HepG2 (cell line): ENCODE measurements around the gene MCFD2. TPM values are rescaled to one million over a fixed set of nuclear protein-coding genes. Genes with fewer than 3 reads are reported as not detected.
A peak's percentile ranks its signal among the peaks of the same experiment; 100 is the strongest.

ENCODE experiments used
- ATAC-seq: fragments of 200-7000 bp; cut with Tn5 transposase; 3 replicates; pipeline ENCODE4 v1.9.1; 2020; ENCODE audit warnings: mild to moderate bottlenecking, moderate library complexity
- BruUV-seq: library from RNA; stranded (reverse); fragments of 400-500 nt; replicated peaks from 2 replicates; lab custom pipeline; 2021; lab: Mats Ljungman, UMichigan
- CTCF ChIA-PET: fragments of 300-600 bp; formaldehyde crosslinking; extraction: SDS; loops from one replicate; lab custom pipeline; 2021; ENCODE audit warnings: low total read pairs, inconsistent platforms, low intra/inter-chr PET ratio; lab: Yijun Ruan, JAX
- POLR2A ChIA-PET: fragments of 350-600 bp; sonication (Branson Sonifier 250); formaldehyde crosslinking; loops from one replicate; lab custom pipeline; 2020; ENCODE audit warnings: antibody characterized with exemption, inconsistent platforms; lab: Yijun Ruan, JAX
- DNase-seq: peaks from one replicate; pipeline ENCODE4 v3.0.0-alpha.2; 2015; ENCODE audit warnings: low spot score
- FAIRE-seq: peaks from 3 replicates; lab custom pipeline; 2011; peaks lifted over from hg19 to GRCh38; lab: Jason Lieb, UNC
- H2AFZ ChIP-seq: one replicate; pipeline ENCODE4 v1.6.1; 2011; ENCODE audit warnings: low read length, inconsistent platforms
- H3K27ac ChIP-seq: fragments of 300-600 bp; 3 replicates; pipeline ENCODE4 v1.8.0; 2011; ENCODE audit warnings: mixed run types, mild to moderate bottlenecking, mixed read lengths, low read length, inconsistent platforms; ENCODE audit not compliant: insufficient read depth; ENCODE audit errors: extremely low read length
- H3K27me3 ChIP-seq, 2 experiments: fragments of 200-600 bp in 1 of 2; 2 replicates in 1 of 2; 3 replicates in 1 of 2; pipeline versions ENCODE4 v1.6.0 to v1.8.0; 2011; ENCODE audit warnings: low read length in 2 of 2, mild to moderate bottlenecking in 2 of 2, moderate library complexity in 2 of 2, inconsistent platforms in 1 of 2; ENCODE audit not compliant: insufficient read depth in 2 of 2, control insufficient read depth in 1 of 2
- H3K36me3 ChIP-seq, 2 experiments: fragments of 200-600 bp in 1 of 2; replicated peaks in 1 of 2; 2 replicates in 1 of 2; 3 replicates in 1 of 2; pipeline versions ENCODE4 v1.5.1 to v1.8.0; 2011; ENCODE audit warnings: low read length in 2 of 2, inconsistent platforms in 1 of 2; ENCODE audit not compliant: insufficient read depth in 2 of 2, control insufficient read depth in 1 of 2
- H3K4me1 ChIP-seq: 2 replicates; pipeline ENCODE4 v1.5.1; 2012; ENCODE audit warnings: low read length, inconsistent platforms; ENCODE audit not compliant: insufficient read depth
- H3K4me2 ChIP-seq: 2 replicates; pipeline ENCODE4 v1.6.0; 2011; ENCODE audit warnings: low read depth, low read length, inconsistent platforms
- H3K4me3 ChIP-seq, 3 experiments: fragments of 200-600 bp in 1 of 3; sonication (generic), shearing (Covaris generic) in 1 of 3; replicated peaks in 1 of 3; 2 replicates each; pipeline ENCODE4 v1.5.1; 2011 to 2016; ENCODE audit warnings: low read length in 3 of 3, inconsistent platforms in 2 of 3, low read depth in 2 of 3, mild to moderate bottlenecking in 2 of 3, control low read depth in 1 of 3, mixed read lengths in 1 of 3; ENCODE audit not compliant: insufficient read depth in 1 of 3
- H3K79me2 ChIP-seq: one replicate; pipeline ENCODE4 v1.6.1; 2011; ENCODE audit warnings: low read length, inconsistent platforms; ENCODE audit not compliant: insufficient read depth
- H3K9ac ChIP-seq: 2 replicates; pipeline ENCODE4 v1.6.0; 2011; ENCODE audit warnings: mild to moderate bottlenecking, low read depth, low read length, inconsistent platforms; ENCODE audit not compliant: insufficient read depth
- H3K9me3 ChIP-seq: 2 replicates; pipeline ENCODE4 v1.5.1; 2012; ENCODE audit warnings: mild to moderate bottlenecking, low read length
- H4K20me1 ChIP-seq: 2 replicates; pipeline ENCODE4 v1.6.0; 2011; ENCODE audit warnings: inconsistent platforms, mild to moderate bottlenecking, low read length, moderate library complexity; ENCODE audit not compliant: insufficient read depth
- FOXJ3 ChIP-seq: sonication (generic); formaldehyde crosslinking; IDR thresholded peaks from 2 replicates; pipeline ENCODE4 v1.4.0; 2020; ENCODE audit warnings: missing genetic modification reagents, mild to moderate bottlenecking, borderline replicate concordance
- IRF1 ChIP-seq: sonication (generic); formaldehyde crosslinking; IDR thresholded peaks from 2 replicates; pipeline ENCODE4 v1.4.0; 2020; ENCODE audit warnings: low read depth, mild to moderate bottlenecking, missing genetic modification reagents
- LCORL ChIP-seq, 2 experiments: fragments of 450-650 bp in 1 of 2; sonication (generic) in 1 of 2; formaldehyde crosslinking in 1 of 2; IDR thresholded peaks; 2 replicates each; pipeline versions ENCODE4 v1.5.0 to v1.6.1; 2017 to 2020; ENCODE audit warnings: antibody characterized with exemption in 1 of 2, missing genetic modification reagents in 1 of 2
- RARA ChIP-seq: IDR thresholded peaks from 2 replicates; pipeline ENCODE4 v1.6.1; 2016; ENCODE audit warnings: missing genetic modification reagents, missing compliant biosample characterization
- ZBTB44 ChIP-seq: sonication (generic); formaldehyde crosslinking; IDR thresholded peaks from 2 replicates; pipeline ENCODE4 v1.4.0; 2020; ENCODE audit warnings: missing genetic modification reagents
- whole genome bisulfite sequencing: methylation state at CpG from one replicate; pipeline ENCODE4 v1.1.6; 2017; ENCODE audit warnings: low lambda C conversion rate; 5-methylcytosine and 5-hydroxymethylcytosine counted together
- in situ Hi-C: cut with HindIII; loops from 2 replicates; pipeline ENCODE4 v1.10.0; 2017; ENCODE audit warnings: low pct_unique_long_range_greater_than_20kb; ENCODE audit not compliant: extremely low pct_ligation_motif_present
- intact Hi-C: fragments of 100-400 bp; cut with micrococcal nuclease; formaldehyde crosslinking; loops from one replicate; pipeline ENCODE4 v1.10.0; 2022; ENCODE audit not compliant: unreplicated experiment
- polyA plus RNA-seq, 8 experiments: library from polyadenylated mRNA; depleted of rRNA in 3 of 8; stranded (reverse) in 7 of 8; unstranded in 1 of 8; fragments of >200 nt; fragmentation: Illumina TruSeq in 4 of 8; extraction: Trizol in 4 of 8; gene quantifications; 2 replicates each; pipeline versions ENCODE4 v1.2.1 to v1.2.3, GENCODE V29; 2011 to 2016; ENCODE audit warnings: low read depth in 4 of 8, missing spikeins in 1 of 8, mixed read lengths in 1 of 8; ENCODE audit not compliant: insufficient read depth in 1 of 8
- small RNA-seq, 3 experiments: library from RNA; depleted of rRNA; stranded (forward); fragments of <200 nt; gene quantifications; one replicate each; pipeline ENCODE3, GENCODE V24; 2012; ENCODE audit warnings: low read depth in 2 of 3, low replicate concordance in 1 of 3; ENCODE audit not compliant: insufficient read length in 3 of 3, insufficient read depth in 2 of 3
- total RNA-seq, 5 experiments: library from RNA; depleted of rRNA; stranded (reverse); fragments of >200 nt; fragmentation: Illumina TruSeq; extraction: Trizol; gene quantifications; 2 replicates each; pipeline ENCODE4 v1.2.3, GENCODE V29; 2016; ENCODE audit warnings: low read depth in 1 of 5

MCFD2 gene
- total and polyA plus RNA-seq, 2 of the 13 experiments (the other 11 are each of a cell fraction or from before 2014, with no cell fraction given) = 183 to 232 TPM

DNA sequence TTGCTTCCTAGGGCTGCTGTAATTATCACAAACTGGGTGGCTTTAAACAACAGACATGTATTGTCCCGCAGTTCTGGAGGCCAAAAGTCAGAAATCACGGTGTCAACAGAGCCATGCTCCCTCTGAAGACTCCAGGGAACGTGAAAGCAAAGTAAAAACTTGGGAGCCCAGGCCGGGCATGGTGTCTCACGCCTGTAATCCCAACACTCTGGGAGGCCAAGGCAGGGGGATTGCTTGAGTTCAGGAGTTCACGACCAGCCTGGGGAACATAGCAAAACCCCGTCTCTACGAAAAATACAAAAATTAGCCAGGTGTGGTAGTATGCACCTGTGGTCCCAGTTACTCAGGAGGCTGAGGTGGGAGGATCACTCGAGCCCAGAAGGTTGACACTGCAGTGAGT is 63.5 kb downstream of the MCFD2 start:
- in situ Hi-C loops = no loop called here
- Histone ChIP-seq H3K27ac (no peak overlapping the region), H3K9ac (no peak overlapping the region), H4K20me1 (no peaks in the 10 kb centered on the region), H3K27me3 (peaks cover 3 to 38% of the 10 kb centered on the region in 2 experiments; a peak in 4 of 5 replicates), H3K4me2 (peak overlapping the region; percentile 12; the same call in 1 of the 2 replicates), H3K36me3 (no peaks in the 10 kb centered on the region), H3K4me3 (no peak overlapping the region), H3K79me2 (no peaks in the 10 kb centered on the region), H3K4me1 (peaks cover 47% of the 10 kb centered on the region), H3K9me3 (no peaks in the 10 kb centered on the region), H2AFZ (no peak overlapping the region)
- intact Hi-C loops = no loop called here
- ATAC-seq = no peak
- POLR2A ChIA-PET = no interaction called here
- CTCF ChIA-PET = no interaction called here
- 21% methylated on average over 9 of the region's 9 CpGs for WGBS
- FAIRE-seq = peak; percentile 36
- no peak for DNase-seq
- TF ChIP-seq ZBTB44 (CRISPR knock-in tag) (no peak), LCORL (IDR thresholded peaks at IDR 0.05) (no peak), LCORL (CRISPR knock-in tag; IDR thresholded peaks at IDR 0.05) (no peak), IRF1 (CRISPR knock-in tag) (0 out of 2 replicates have a peak, but pooled peaks have one; percentile 46), FOXJ3 (CRISPR knock-in tag) (no peak), RARA (no peak)
- no TSS peak for BruUV-seq

Small RNAs within 50 kb of the gene (small RNA-seq; reads per million reads assigned to genes)
- 0 reads per million in 3 experiments for gene AC093732.2

Other genes with a start within 250 kb of the MCFD2 start
- 17.6 and 27.6 TPM in 2 replicates for gene SOCS5, start 216.5 kb downstream of the MCFD2 start, total RNA-seq (2016; rRNA removed; fragmentation: Illumina TruSeq; extraction: Trizol)
- 11.8 and 14.8 TPM in 2 replicates for gene SOCS5, start 216.5 kb downstream of the MCFD2 start, polyA plus RNA-seq (2011; rRNA removed)
- 21.0 and 24.0 TPM in 2 replicates for gene TTC7A, start 25.4 kb upstream of the MCFD2 start, total RNA-seq (2016; rRNA removed; fragmentation: Illumina TruSeq; extraction: Trizol)
- 23.7 and 25.2 TPM in 2 replicates for gene TTC7A, start 25.4 kb upstream of the MCFD2 start, polyA plus RNA-seq (2011; rRNA removed)
- 0.15 TPM in 2 replicates for gene STPG4, start 239.5 kb upstream of the MCFD2 start, total RNA-seq (2016; rRNA removed; fragmentation: Illumina TruSeq; extraction: Trizol)
- gene STPG4, start 239.5 kb upstream of the MCFD2 start, polyA plus RNA-seq (2011; rRNA removed) = 0.11 and 0.20 TPM in 2 replicates